Panc1 (cell line): ENCODE data around the gene TENM3. TPM values are rescaled to one million over a fixed set of nuclear protein-coding genes. Genes with fewer than 3 reads are reported as not detected.

ENCODE experiments used
- ATAC-seq: fragments of 200-7000 bp; cut with Tn5 transposase; 2 replicates; pipeline ENCODE4 v1.9.1; 2020; ENCODE audit warnings: mild to moderate bottlenecking, moderate library complexity
- BruUV-seq: library from RNA; stranded (reverse); fragments of 400-500 nt; replicated peaks from 2 replicates; lab custom pipeline; 2021; lab: Mats Ljungman, UMichigan
- CTCF ChIA-PET: fragments of 300-600 bp; sonication (Branson Sonifier 250); formaldehyde crosslinking; loops from one replicate; lab custom pipeline; 2022; ENCODE audit warnings: antibody characterized with exemption; lab: Charles Lee
- POLR2A ChIA-PET: fragments of 300-600 bp; sonication (Branson Sonifier 250); formaldehyde crosslinking; loops from one replicate; lab custom pipeline; 2022; ENCODE audit warnings: antibody characterized with exemption; lab: Charles Lee
- DNase-seq: peaks from one replicate; pipeline ENCODE4 v3.0.0-alpha.2; 2010; ENCODE audit warnings: low read depth, low spot score
- H3K27ac ChIP-seq: 2 replicates; pipeline ENCODE4 v1.5.1; 2011; ENCODE audit warnings: mild to moderate bottlenecking, low read length, inconsistent platforms
- H3K27me3 ChIP-seq: fragments of 200-500 bp; sonication (Bioruptor generic); 2 replicates; pipeline ENCODE4 v1.6.0; 2014; ENCODE audit warnings: low read length, inconsistent platforms; ENCODE audit not compliant: control insufficient read depth, insufficient read depth
- H3K36me3 ChIP-seq: fragments of 200-500 bp; sonication (Bioruptor generic); 2 replicates; pipeline ENCODE4 v1.5.1; 2014; ENCODE audit warnings: inconsistent platforms, mild to moderate bottlenecking, low read length, moderate library complexity; ENCODE audit not compliant: control insufficient read depth, insufficient read depth
- H3K4me1 ChIP-seq: 2 replicates; pipeline ENCODE4 v1.5.1; 2011; ENCODE audit warnings: inconsistent platforms, mild to moderate bottlenecking, low read length, moderate library complexity; ENCODE audit not compliant: control insufficient read depth, insufficient read depth
- H3K4me3 ChIP-seq, 2 experiments: 2 replicates each; pipeline ENCODE4 v1.5.1; 2011 to 2012; ENCODE audit warnings: low read depth in 2 of 2, low read length in 2 of 2, mild to moderate bottlenecking in 2 of 2, inconsistent platforms in 1 of 2, moderate library complexity in 1 of 2
- H3K9me3 ChIP-seq: fragments of 200-500 bp; sonication (Bioruptor generic); 2 replicates; pipeline ENCODE4 v1.5.1; 2014; ENCODE audit warnings: low read depth, mild to moderate bottlenecking, inconsistent platforms, low read length, moderate library complexity; ENCODE audit not compliant: control insufficient read depth, insufficient read depth
- POLR2AphosphoS5 ChIP-seq: IDR thresholded peaks from 2 replicates; pipeline ENCODE4 v1.6.1; 2012; ENCODE audit warnings: mild to moderate bottlenecking, low read depth, low read length, moderate library complexity
- REST ChIP-seq, 2 experiments: IDR thresholded peaks; 2 replicates each; pipeline ENCODE4 v1.6.1; 2011 to 2012; ENCODE audit warnings: low read depth in 2 of 2, control low read depth in 1 of 2, low read length in 1 of 2, mild to moderate bottlenecking in 1 of 2, moderate library complexity in 1 of 2; ENCODE audit not compliant: insufficient read depth in 1 of 2
- SIN3A ChIP-seq: IDR thresholded peaks from 2 replicates; pipeline ENCODE4 v1.6.1; 2012; ENCODE audit warnings: low read depth, mild to moderate bottlenecking, low read length, moderate library complexity, borderline replicate concordance; ENCODE audit not compliant: insufficient read depth
- TCF7L2 ChIP-seq: IDR thresholded peaks from 2 replicates; pipeline ENCODE4 v1.6.1; 2011; ENCODE audit warnings: mild to moderate bottlenecking, low read depth, low read length, inconsistent platforms
- in situ Hi-C: cut with HindIII; loops from 2 replicates; pipeline ENCODE4 v1.10.0; 2016; ENCODE audit warnings: low sequenced_read_pairs, low pct_unique_long_range_greater_than_20kb
- intact Hi-C: fragments of 100-400 bp; cut with micrococcal nuclease; formaldehyde crosslinking; loops from one replicate; pipeline ENCODE4 v1.10.0; 2022; ENCODE audit not compliant: unreplicated experiment
- total RNA-seq: library from RNA; stranded (reverse); gene quantifications from one replicate; pipeline ENCODE4 v1.2.1, GENCODE V29; 2021; ENCODE audit not compliant: unreplicated experiment
- TF ChIP-seq, protein P1 (sequence below): fragments of 450-650 bp; IDR thresholded peaks from 2 replicates; pipeline ENCODE4 v1.5.1; 2017; ENCODE audit warnings: mild to moderate bottlenecking

The TENM3 gene
- total RNA-seq, 1 experiment from 2014 or later: 0.95 TPM

- no peaks in the 10 kb centered on the region for H3K4me1 ChIP-seq
- TF ChIP-seq TCF7L2: no peak
- no peak for TF ChIP-seq SIN3A
- no peak for TF ChIP-seq POLR2AphosphoS5
- no peak for TF ChIP-seq REST (IDR thresholded peaks at IDR 0.05; ENCODE audit: insufficient read depth in 1 of 2, low read depth in 2 of 2, low read length in 1 of 2)
- TF ChIP-seq, protein P1, sequence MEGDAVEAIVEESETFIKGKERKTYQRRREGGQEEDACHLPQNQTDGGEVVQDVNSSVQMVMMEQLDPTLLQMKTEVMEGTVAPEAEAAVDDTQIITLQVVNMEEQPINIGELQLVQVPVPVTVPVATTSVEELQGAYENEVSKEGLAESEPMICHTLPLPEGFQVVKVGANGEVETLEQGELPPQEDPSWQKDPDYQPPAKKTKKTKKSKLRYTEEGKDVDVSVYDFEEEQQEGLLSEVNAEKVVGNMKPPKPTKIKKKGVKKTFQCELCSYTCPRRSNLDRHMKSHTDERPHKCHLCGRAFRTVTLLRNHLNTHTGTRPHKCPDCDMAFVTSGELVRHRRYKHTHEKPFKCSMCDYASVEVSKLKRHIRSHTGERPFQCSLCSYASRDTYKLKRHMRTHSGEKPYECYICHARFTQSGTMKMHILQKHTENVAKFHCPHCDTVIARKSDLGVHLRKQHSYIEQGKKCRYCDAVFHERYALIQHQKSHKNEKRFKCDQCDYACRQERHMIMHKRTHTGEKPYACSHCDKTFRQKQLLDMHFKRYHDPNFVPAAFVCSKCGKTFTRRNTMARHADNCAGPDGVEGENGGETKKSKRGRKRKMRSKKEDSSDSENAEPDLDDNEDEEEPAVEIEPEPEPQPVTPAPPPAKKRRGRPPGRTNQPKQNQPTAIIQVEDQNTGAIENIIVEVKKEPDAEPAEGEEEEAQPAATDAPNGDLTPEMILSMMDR: no peak
- intact Hi-C loops (no loop called here), in situ Hi-C loops (no loop called here)
- no TSS peak for BruUV-seq
- H3K9me3 ChIP-seq: no peaks in the 10 kb centered on the region
- ChIA-PET POLR2A (no interaction called here), CTCF (no interaction called here)
- ATAC-seq: no peak
- no peaks in the 10 kb centered on the region for H3K36me3 ChIP-seq
- H3K27ac ChIP-seq: no peak overlapping the region
- DNase-seq: no peak
- H3K27me3 ChIP-seq: no peaks in the 10 kb centered on the region
- H3K4me3 ChIP-seq: no peak overlapping the region
These were observed 527.9 kb downstream of the TENM3 start for GRCh38 chr4:182770996-182771514.

DNA sequence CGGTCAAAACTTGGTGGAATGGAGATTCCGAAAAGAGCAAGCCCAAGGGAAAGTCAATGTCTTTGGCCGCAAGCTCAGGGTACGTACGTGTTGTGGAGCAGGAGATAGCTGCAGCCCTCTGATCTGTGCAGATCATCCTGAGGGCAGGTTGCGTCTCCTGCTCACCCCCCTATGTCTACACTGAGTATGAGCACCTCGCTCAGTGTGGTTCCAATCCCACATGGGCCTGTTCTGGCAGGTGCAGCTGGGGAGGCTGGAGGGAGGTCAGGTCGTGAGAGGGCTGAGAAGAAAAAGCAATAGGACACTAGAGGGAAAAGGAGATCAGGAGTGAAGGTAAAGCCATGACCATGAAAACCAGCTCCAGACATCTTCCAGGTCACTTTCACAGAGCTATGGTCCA lies 531.9 kb downstream of the TENM3 start:
- no TSS peak for BruUV-seq
- CTCF ChIA-PET: no interaction called here
- H3K27me3 ChIP-seq: no peaks in the 10 kb centered on the region

More for the DNA sequence above, 531.9 kb downstream of the TENM3 start:
- Histone ChIP-seq H3K36me3 (no peaks in the 10 kb centered on the region), H3K4me3 (no peak overlapping the region), H3K4me1 (no peaks in the 10 kb centered on the region), H3K9me3 (no peaks in the 10 kb centered on the region), H3K27ac (no peak overlapping the region)
- DNase-seq: no peak
- in situ Hi-C loops (no loop called here), intact Hi-C loops (no loop called here)
- ATAC-seq: no peak
- POLR2A ChIA-PET: no interaction called here
- TF ChIP-seq REST (IDR thresholded peaks at IDR 0.05; ENCODE audit: insufficient read depth in 1 of 2, low read depth in 2 of 2, low read length in 1 of 2): no peak
- no peak for TF ChIP-seq POLR2AphosphoS5
- TF ChIP-seq, protein P1: no peak
- TF ChIP-seq TCF7L2: no peak
- no peak for TF ChIP-seq SIN3A
